Neural cell (in vitro differentiated cells): ENCODE measurements around the gene CRADD. TPM values are rescaled to one million over a fixed set of nuclear protein-coding genes. Genes with fewer than 3 reads are reported as not detected.

ENCODE experiments used
- H2AFZ ChIP-seq: fragments of 200-600, 300-800 bp; sonication (generic), shearing (Covaris generic); 2 replicates; pipeline ENCODE4 v1.6.0; 2014; ENCODE audit warnings: low read depth, mild to moderate bottlenecking, antibody characterized with exemption, low read length, moderate library complexity
- H3F3A ChIP-seq: fragments of 200-600 bp; shearing (Covaris generic); 2 replicates; pipeline ENCODE4 v1.6.1; 2016; ENCODE audit warnings: mild to moderate bottlenecking, moderate library complexity, mixed read lengths, antibody characterized with exemption, low read length; ENCODE audit not compliant: insufficient read depth, poor library complexity, severe bottlenecking
- H3K27ac ChIP-seq: fragments of 200-600, 300-800 bp; sonication (generic), shearing (Covaris generic); 2 replicates; pipeline ENCODE4 v1.5.1; 2014; ENCODE audit warnings: mild to moderate bottlenecking, low read length, moderate library complexity
- H3K27me3 ChIP-seq: fragments of 300-800, 200-600 bp; sonication (generic), shearing (Covaris generic); 2 replicates; pipeline ENCODE4 v1.6.0; 2014; ENCODE audit warnings: mild to moderate bottlenecking, low read depth, low read length, moderate library complexity; ENCODE audit not compliant: insufficient read depth
- H3K36me3 ChIP-seq: fragments of 300-800, 200-600 bp; sonication (generic), shearing (Covaris generic); 2 replicates; pipeline ENCODE4 v1.5.1; 2014; ENCODE audit warnings: mild to moderate bottlenecking, antibody characterized with exemption, low read length, moderate library complexity; ENCODE audit not compliant: insufficient read depth
- H3K4me2 ChIP-seq: fragments of 300-800, 200-600 bp; sonication (generic), shearing (Covaris generic); 2 replicates; pipeline ENCODE4 v1.6.0; 2014; ENCODE audit warnings: mild to moderate bottlenecking, low read length
- H3K4me3 ChIP-seq: fragments of 300-800, 200-600 bp; sonication (generic), shearing (Covaris generic); 2 replicates; pipeline ENCODE4 v1.5.1; 2014; ENCODE audit warnings: mild to moderate bottlenecking, low read length, moderate library complexity
- H3K79me2 ChIP-seq: fragments of 200-600 bp; shearing (Covaris generic); replicated peaks from 2 replicates; pipeline ENCODE4 v1.6.0; 2014; ENCODE audit warnings: mild to moderate bottlenecking, low read length, moderate library complexity; ENCODE audit not compliant: insufficient read depth
- H3K9ac ChIP-seq: fragments of 300-800, 200-600 bp; sonication (generic), shearing (Covaris generic); 2 replicates; pipeline ENCODE4 v1.6.1; 2016; ENCODE audit warnings: mild to moderate bottlenecking, low read length, mixed read lengths
- H3K9me2 ChIP-seq: fragments of 200-600 bp; shearing (Covaris generic); 2 replicates; pipeline ENCODE4 v1.6.1; 2016; ENCODE audit warnings: mild to moderate bottlenecking, low read length, mixed read lengths; ENCODE audit not compliant: insufficient read depth
- H3K9me3 ChIP-seq: fragments of 200-600, 300-800 bp; sonication (generic), shearing (Covaris generic); 2 replicates; pipeline ENCODE4 v1.6.1; 2016; ENCODE audit warnings: mild to moderate bottlenecking, mixed run types, low read length, moderate library complexity, mixed read lengths
- H4K20me1 ChIP-seq: fragments of 200-600 bp; shearing (Covaris generic); 2 replicates; pipeline ENCODE4 v1.6.1; 2016; ENCODE audit warnings: mild to moderate bottlenecking, mixed run types; ENCODE audit not compliant: insufficient read depth
- CTCF ChIP-seq: fragments of 450-650 bp; IDR thresholded peaks from 2 replicates; pipeline ENCODE4 v1.5.1; 2014; ENCODE audit warnings: antibody characterized with exemption, mild to moderate bottlenecking, moderate library complexity; ENCODE audit not compliant: poor library complexity, severe bottlenecking
- EP300 ChIP-seq: fragments of 450-650 bp; conservative IDR thresholded peaks from 2 replicates; pipeline ENCODE4 v1.6.1; 2014; ENCODE audit warnings: antibody characterized with exemption, mild to moderate bottlenecking, moderate library complexity; ENCODE audit not compliant: poor library complexity, severe bottlenecking
- EZH2 ChIP-seq: fragments of 200-600, 300-800 bp; shearing (Covaris generic), sonication (generic); IDR thresholded peaks from 2 replicates; pipeline ENCODE4 v1.6.1; 2014; ENCODE audit warnings: antibody characterized with exemption, low read length, borderline replicate concordance, mild to moderate bottlenecking; ENCODE audit not compliant: insufficient read depth, poor library complexity, severe bottlenecking
- MXI1 ChIP-seq: fragments of 450-650 bp; conservative IDR thresholded peaks from 2 replicates; pipeline ENCODE4 v1.6.1; 2014; ENCODE audit warnings: antibody characterized with exemption, mild to moderate bottlenecking; ENCODE audit not compliant: poor library complexity, severe bottlenecking
- POLR2AphosphoS5 ChIP-seq: IDR thresholded peaks from 2 replicates; pipeline ENCODE4 v1.6.1; 2012
- RAD21 ChIP-seq: fragments of 450-650 bp; conservative IDR thresholded peaks from 2 replicates; pipeline ENCODE4 v1.6.1; 2014; ENCODE audit warnings: antibody characterized with exemption, mild to moderate bottlenecking, moderate library complexity
- REST ChIP-seq: IDR thresholded peaks from 2 replicates; pipeline ENCODE4 v1.6.1; 2012; ENCODE audit warnings: borderline replicate concordance
- SMC3 ChIP-seq: fragments of 450-650 bp; conservative IDR thresholded peaks from 2 replicates; pipeline ENCODE4 v1.6.1; 2014; ENCODE audit warnings: antibody characterized with exemption, mild to moderate bottlenecking, moderate library complexity; ENCODE audit not compliant: poor library complexity
- TAF1 ChIP-seq: IDR thresholded peaks from 2 replicates; pipeline ENCODE4 v1.6.1; 2012; ENCODE audit warnings: low read depth
- polyA plus RNA-seq: library from polyadenylated mRNA; depleted of rRNA; stranded (reverse); fragments of >200 nt; gene quantifications from 2 replicates; pipeline ENCODE4 v1.2.3, GENCODE V29; 2014

Gene CRADD
- polyA plus RNA-seq, 1 donor from 2014 or later: 23.5 TPM

- H3K9ac ChIP-seq: no peak overlapping the region
- H3K27ac ChIP-seq: no peak overlapping the region
- H2AFZ ChIP-seq: no peak overlapping the region
Observed at GRCh38 chr12:93793007-93793406, 115.8 kb downstream of the CRADD start.

GRCh38 chr12:93793983-93794382, 116.8 kb downstream of the CRADD start:
- Histone ChIP-seq H3K4me2 (no peak overlapping the region), H3K9me2 (no peaks in the 10 kb centered on the region), H4K20me1 (no peaks in the 10 kb centered on the region), H3K27me3 (no peaks in the 10 kb centered on the region), H3K27ac (no peak overlapping the region), H3K9ac (no peak overlapping the region), H3F3A (no peaks in the 10 kb centered on the region), H3K4me3 (no peak overlapping the region), H3K79me2 (no peaks in the 10 kb centered on the region), H3K36me3 (no peaks in the 10 kb centered on the region), H3K9me3 (no peaks in the 10 kb centered on the region), H2AFZ (no peak overlapping the region)
- no peak for TF ChIP-seq TAF1
- TF ChIP-seq EZH2: no peak
- no peak for TF ChIP-seq RAD21

More at GRCh38 chr12:93793007-93793406, 115.8 kb downstream of the CRADD start:
- H3F3A ChIP-seq: no peaks in the 10 kb centered on the region
- TF ChIP-seq SMC3 (no peak), CTCF (no peak)
- H3K9me3 ChIP-seq: no peaks in the 10 kb centered on the region
- H3K79me2 ChIP-seq: no peaks in the 10 kb centered on the region
- H3K4me2 ChIP-seq: no peak overlapping the region
- H3K36me3 ChIP-seq: no peaks in the 10 kb centered on the region
- no peaks in the 10 kb centered on the region for H3K27me3 ChIP-seq
- no peak overlapping the region for H3K4me3 ChIP-seq
- H3K9me2 ChIP-seq: no peaks in the 10 kb centered on the region
- no peaks in the 10 kb centered on the region for H4K20me1 ChIP-seq

GRCh38 chr12:93794738-93795137, 117.6 kb downstream of the CRADD start:
- Histone ChIP-seq H3K4me2 (no peak overlapping the region), H3K9ac (no peak overlapping the region), H3K27me3 (no peaks in the 10 kb centered on the region), H3K4me3 (no peak overlapping the region), H3K9me2 (no peaks in the 10 kb centered on the region), H4K20me1 (no peaks in the 10 kb centered on the region), H3K36me3 (no peaks in the 10 kb centered on the region), H3F3A (no peaks in the 10 kb centered on the region), H3K9me3 (no peaks in the 10 kb centered on the region), H3K79me2 (no peaks in the 10 kb centered on the region), H2AFZ (no peak overlapping the region), H3K27ac (no peak overlapping the region)
- TF ChIP-seq SMC3: no peak

GRCh38 chr12:93795352-93795751, 118.2 kb downstream of the CRADD start:
- no peaks in the 10 kb centered on the region for H3K36me3 ChIP-seq
- no peaks in the 10 kb centered on the region for H3K9me3 ChIP-seq
- H3K4me3 ChIP-seq: no peak overlapping the region
- H4K20me1 ChIP-seq: no peaks in the 10 kb centered on the region
- H3K27ac ChIP-seq: no peak overlapping the region
- H3K9ac ChIP-seq: no peak overlapping the region
- H3K27me3 ChIP-seq: no peaks in the 10 kb centered on the region
- H2AFZ ChIP-seq: no peak overlapping the region
- H3K79me2 ChIP-seq: no peaks in the 10 kb centered on the region
- no peaks in the 10 kb centered on the region for H3F3A ChIP-seq
- no peak overlapping the region for H3K4me2 ChIP-seq
- no peaks in the 10 kb centered on the region for H3K9me2 ChIP-seq
- TF ChIP-seq POLR2AphosphoS5 (no peak), SMC3 (no peak), TAF1 (no peak), RAD21 (no peak), REST (no peak), CTCF (no peak), EZH2 (no peak), MXI1 (no peak), EP300 (no peak)
